ENCODE results near the gene TECTA. TPM values are rescaled to one million over a fixed set of nuclear protein-coding genes. Genes with fewer than 3 reads are reported as not detected.

Gene TECTA
- total RNA-seq, 1 donor from 2014 or later, result 0.91 TPM

DNA sequence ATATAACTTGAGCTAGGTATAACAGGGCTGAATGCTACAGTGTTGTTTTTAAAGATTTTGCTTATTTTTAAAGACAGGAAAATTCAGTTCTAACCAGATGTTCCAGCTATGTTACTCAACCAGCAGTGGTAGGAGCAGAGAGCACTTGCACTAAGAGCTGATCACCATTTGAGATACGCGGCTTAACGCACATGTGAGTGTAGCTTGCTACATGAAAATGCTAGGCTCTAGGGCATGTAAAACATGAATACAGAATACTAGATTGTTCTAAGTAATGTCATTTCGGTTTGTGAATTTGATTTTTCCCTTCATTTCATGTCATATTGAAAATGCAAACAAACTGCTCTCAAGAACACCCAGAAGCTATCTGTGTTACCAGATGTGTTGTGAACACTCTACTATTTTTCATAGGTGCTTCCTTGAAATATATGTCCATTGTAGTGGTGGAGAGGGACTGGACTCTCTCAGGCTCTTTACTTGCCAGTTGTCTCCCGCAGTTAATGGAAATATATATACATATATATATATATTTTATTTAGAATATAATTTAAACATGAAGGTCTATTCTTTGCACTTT is 10.8 kb upstream of the TECTA start:
- Histone ChIP-seq H3K4me3 (ENCODE audit: insufficient read depth, low read depth, low read length) (no peak overlapping the region), H3K9ac (ENCODE audit: low read length) (no peak overlapping the region), H2AFZ (ENCODE audit: low read depth, low read length) (no peak overlapping the region), H3K9me3 (ENCODE audit: insufficient read depth, low read depth, low read length) (no peaks in the 10 kb centered on the region), H3K4me2 (ENCODE audit: low read length) (no peak overlapping the region), H3K4me1 (ENCODE audit: insufficient read depth, low read length) (peaks cover 4% of the 10 kb centered on the region), H3K27me3 (ENCODE audit: insufficient read depth, low read length) (no peaks in the 10 kb centered on the region), H3K36me3 (ENCODE audit: insufficient read depth, low read length) (peaks cover 3% of the 10 kb centered on the region), H4K20me1 (ENCODE audit: insufficient read depth, low read length) (peaks cover 9% of the 10 kb centered on the region), H3K27ac (ENCODE audit: low read depth, low read length) (no peak overlapping the region), H3K79me2 (ENCODE audit: insufficient read depth, low read length) (no peaks in the 10 kb centered on the region)
- TF ChIP-seq, protein P1, sequence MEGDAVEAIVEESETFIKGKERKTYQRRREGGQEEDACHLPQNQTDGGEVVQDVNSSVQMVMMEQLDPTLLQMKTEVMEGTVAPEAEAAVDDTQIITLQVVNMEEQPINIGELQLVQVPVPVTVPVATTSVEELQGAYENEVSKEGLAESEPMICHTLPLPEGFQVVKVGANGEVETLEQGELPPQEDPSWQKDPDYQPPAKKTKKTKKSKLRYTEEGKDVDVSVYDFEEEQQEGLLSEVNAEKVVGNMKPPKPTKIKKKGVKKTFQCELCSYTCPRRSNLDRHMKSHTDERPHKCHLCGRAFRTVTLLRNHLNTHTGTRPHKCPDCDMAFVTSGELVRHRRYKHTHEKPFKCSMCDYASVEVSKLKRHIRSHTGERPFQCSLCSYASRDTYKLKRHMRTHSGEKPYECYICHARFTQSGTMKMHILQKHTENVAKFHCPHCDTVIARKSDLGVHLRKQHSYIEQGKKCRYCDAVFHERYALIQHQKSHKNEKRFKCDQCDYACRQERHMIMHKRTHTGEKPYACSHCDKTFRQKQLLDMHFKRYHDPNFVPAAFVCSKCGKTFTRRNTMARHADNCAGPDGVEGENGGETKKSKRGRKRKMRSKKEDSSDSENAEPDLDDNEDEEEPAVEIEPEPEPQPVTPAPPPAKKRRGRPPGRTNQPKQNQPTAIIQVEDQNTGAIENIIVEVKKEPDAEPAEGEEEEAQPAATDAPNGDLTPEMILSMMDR (IDR thresholded peaks at IDR 0.05; ENCODE audit: insufficient read depth, low read depth, low read length), result no peak
- no peak for TF ChIP-seq EZH2 (IDR thresholded peaks at IDR 0.05; ENCODE audit: insufficient read depth, low read length)
- no peak overlapping the region for H3K4me3 Mint-ChIP-seq (ENCODE audit: unreplicated experiment)
- no peak overlapping the region for H3K27ac Mint-ChIP-seq (ENCODE audit: unreplicated experiment)
- peaks cover 18% of the 10 kb centered on the region for H3K36me3 Mint-ChIP-seq (ENCODE audit: low read depth, unreplicated experiment)
- H3K9me3 Mint-ChIP-seq (ENCODE audit: unreplicated experiment), result no peaks in the 10 kb centered on the region
- peaks cover 7% of the 10 kb centered on the region for H3K4me1 Mint-ChIP-seq (ENCODE audit: low read depth, unreplicated experiment)
- no peaks in the 10 kb centered on the region for H3K27me3 Mint-ChIP-seq (ENCODE audit: low read depth, unreplicated experiment)
- FAIRE-seq, result peak; percentile 26
- DNase-seq (ENCODE audit: low read depth), result no peak

DNA sequence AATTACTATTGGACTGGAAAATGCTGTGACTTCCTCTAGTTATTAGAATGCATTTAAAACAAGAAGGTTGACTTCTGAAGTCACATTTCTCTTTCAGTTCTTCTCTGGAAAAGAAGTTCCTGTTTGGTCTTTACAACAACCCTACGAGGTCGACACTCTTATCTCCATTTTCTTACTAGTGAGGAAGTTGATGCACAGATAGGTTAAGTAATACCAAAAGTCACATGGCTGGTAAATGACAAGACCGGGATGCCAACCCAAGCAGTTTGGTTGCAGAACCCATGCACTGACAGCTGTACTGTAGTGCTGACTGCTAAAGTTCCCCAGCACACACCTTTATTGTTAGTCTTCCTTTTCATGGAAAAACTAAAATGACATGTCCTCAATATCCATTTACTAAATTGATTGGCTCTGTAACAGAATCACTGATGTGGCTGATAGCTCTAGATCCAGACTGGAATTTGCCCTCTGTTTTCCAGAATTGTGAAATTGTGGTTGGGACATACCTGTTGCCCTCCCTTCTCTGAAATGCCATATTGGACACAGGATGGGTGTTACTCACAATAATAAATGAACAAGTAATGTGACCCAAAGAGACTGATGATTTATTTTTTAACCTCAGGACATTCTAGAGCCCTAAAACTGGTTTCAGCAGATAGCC is 9.4 kb upstream of the TECTA start:
- H3K27ac ChIP-seq (ENCODE audit: low read depth, low read length), result no peak overlapping the region
- H3K27me3 Mint-ChIP-seq (ENCODE audit: low read depth, unreplicated experiment), result no peaks in the 10 kb centered on the region
- H3K27me3 ChIP-seq (ENCODE audit: insufficient read depth, low read length), result no peaks in the 10 kb centered on the region
- no peaks in the 10 kb centered on the region for H3K9me3 ChIP-seq (ENCODE audit: insufficient read depth, low read depth, low read length)
- H3K4me2 ChIP-seq (ENCODE audit: low read length), result no peak overlapping the region
- peaks cover 3% of the 10 kb centered on the region for H3K36me3 ChIP-seq (ENCODE audit: insufficient read depth, low read length)
- H3K9ac ChIP-seq (ENCODE audit: low read length), result no peak overlapping the region
- peaks cover 10% of the 10 kb centered on the region for H3K36me3 Mint-ChIP-seq (ENCODE audit: low read depth, unreplicated experiment)
- H3K27ac Mint-ChIP-seq (ENCODE audit: unreplicated experiment), result no peak overlapping the region
- no peaks in the 10 kb centered on the region for H3K9me3 Mint-ChIP-seq (ENCODE audit: unreplicated experiment)
- H3K4me1 Mint-ChIP-seq (ENCODE audit: low read depth, unreplicated experiment), result peaks cover 5% of the 10 kb centered on the region
- no peak overlapping the region for H3K4me3 ChIP-seq (ENCODE audit: insufficient read depth, low read depth, low read length)
- FAIRE-seq, result peak; percentile 32
- peaks cover 9% of the 10 kb centered on the region for H4K20me1 ChIP-seq (ENCODE audit: insufficient read depth, low read length)
- peaks cover 2% of the 10 kb centered on the region for H3K4me1 ChIP-seq (ENCODE audit: insufficient read depth, low read length)
- no peak for TF ChIP-seq EZH2 (IDR thresholded peaks at IDR 0.05; ENCODE audit: insufficient read depth, low read length)
- TF ChIP-seq, protein P1 (IDR thresholded peaks at IDR 0.05; ENCODE audit: insufficient read depth, low read depth, low read length), result no peak
- no peak for DNase-seq (ENCODE audit: low read depth)
- H3K4me3 Mint-ChIP-seq (ENCODE audit: unreplicated experiment), result no peak overlapping the region
- H2AFZ ChIP-seq (ENCODE audit: low read depth, low read length), result no peak overlapping the region
- no peaks in the 10 kb centered on the region for H3K79me2 ChIP-seq (ENCODE audit: insufficient read depth, low read length)

DNA sequence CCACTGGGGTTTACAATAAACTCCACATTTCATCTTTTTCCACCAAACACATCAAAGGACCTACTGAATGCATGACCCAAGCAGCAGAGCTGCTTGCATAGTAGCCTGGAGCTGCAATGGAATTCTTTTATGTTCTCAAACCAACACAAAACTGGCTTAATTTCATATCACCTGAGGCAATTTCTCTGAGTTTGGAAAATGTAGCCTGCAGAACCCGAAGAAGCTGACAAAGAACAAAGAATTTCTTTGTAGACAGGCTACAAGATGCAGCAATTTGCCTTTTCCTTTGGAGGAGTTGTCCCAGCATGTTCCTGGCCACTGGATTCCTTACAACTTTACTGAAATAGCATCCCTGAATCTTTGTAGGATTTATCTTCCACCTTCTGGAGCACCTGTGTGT is 5.5 kb upstream of the TECTA start:
- H3K27me3 Mint-ChIP-seq (ENCODE audit: low read depth, unreplicated experiment), result peaks cover 2% of the 10 kb centered on the region
- Histone ChIP-seq H3K4me3 (ENCODE audit: insufficient read depth, low read depth, low read length) (no peak overlapping the region), H3K4me2 (ENCODE audit: low read length) (no peak overlapping the region), H3K36me3 (ENCODE audit: insufficient read depth, low read length) (no peaks in the 10 kb centered on the region), H3K27me3 (ENCODE audit: insufficient read depth, low read length) (no peaks in the 10 kb centered on the region), H3K79me2 (ENCODE audit: insufficient read depth, low read length) (no peaks in the 10 kb centered on the region), H3K27ac (ENCODE audit: low read depth, low read length) (no peak overlapping the region), H4K20me1 (ENCODE audit: insufficient read depth, low read length) (no peaks in the 10 kb centered on the region), H3K9ac (ENCODE audit: low read length) (no peak overlapping the region), H2AFZ (ENCODE audit: low read depth, low read length) (no peak overlapping the region), H3K4me1 (ENCODE audit: insufficient read depth, low read length) (peaks cover 7% of the 10 kb centered on the region), H3K9me3 (ENCODE audit: insufficient read depth, low read depth, low read length) (no peaks in the 10 kb centered on the region)
- H3K27ac Mint-ChIP-seq (ENCODE audit: unreplicated experiment), result no peak overlapping the region
- H3K36me3 Mint-ChIP-seq (ENCODE audit: low read depth, unreplicated experiment), result peaks cover 4% of the 10 kb centered on the region
- H3K9me3 Mint-ChIP-seq (ENCODE audit: unreplicated experiment), result no peaks in the 10 kb centered on the region
- FAIRE-seq (no peak), DNase-seq (ENCODE audit: low read depth) (no peak)
- no peak overlapping the region for H3K4me3 Mint-ChIP-seq (ENCODE audit: unreplicated experiment)
- no peak for TF ChIP-seq EZH2 (IDR thresholded peaks at IDR 0.05; ENCODE audit: insufficient read depth, low read length)
- TF ChIP-seq, protein P1 (IDR thresholded peaks at IDR 0.05; ENCODE audit: insufficient read depth, low read depth, low read length), result no peak
- no peaks in the 10 kb centered on the region for H3K4me1 Mint-ChIP-seq (ENCODE audit: low read depth, unreplicated experiment)

Data from astrocyte (in vitro differentiated cells and primary cell).